ENCODE data around the gene PADI1.

PADI1 gene

GRCh38 chr1:17207046-17207445 is 2.1 kb downstream of the PADI1 start:
- H3K9me3 ChIP-seq (ENCODE audit: control insufficient read depth in 5 of 5, low read length in 5 of 5), result no peaks in the 10 kb centered on the region
- H3K4me3 ChIP-seq (ENCODE audit: low read depth in 1 of 5, low read length in 5 of 5), result no peak overlapping the region
- H3K27ac ChIP-seq (ENCODE audit: low read depth, low read length), result no peak overlapping the region
- H3K4me1 ChIP-seq (ENCODE audit: control insufficient read depth in 5 of 5, insufficient read depth in 5 of 5, low read length in 5 of 5), result peaks cover 0 to 12% (median 5%) of the 10 kb centered on the region in 5 donors
- H3K9ac ChIP-seq (ENCODE audit: low read length in 5 of 5), result peak overlapping the region in 1 of 5 donors; percentile 11
- H3K27me3 ChIP-seq (ENCODE audit: control insufficient read depth in 5 of 5, insufficient read depth in 4 of 5, low read length in 5 of 5), result peaks cover 2 to 18% (median 6%) of the 10 kb centered on the region in 5 donors
- no peaks in the 10 kb centered on the region for H3K36me3 ChIP-seq (ENCODE audit: control insufficient read depth in 5 of 5, insufficient read depth in 5 of 5, low read length in 5 of 5)

- H3K27me3 ChIP-seq (ENCODE audit: control insufficient read depth in 5 of 5, insufficient read depth in 4 of 5, low read length in 5 of 5), result peaks cover 2 to 21% (median 9%) of the 10 kb centered on the region in 5 donors
- H3K9me3 ChIP-seq (ENCODE audit: control insufficient read depth in 5 of 5, low read length in 5 of 5), result no peaks in the 10 kb centered on the region
- H3K27ac ChIP-seq (ENCODE audit: low read depth, low read length), result no peak overlapping the region
- no peaks in the 10 kb centered on the region for H3K36me3 ChIP-seq (ENCODE audit: control insufficient read depth in 5 of 5, insufficient read depth in 5 of 5, low read length in 5 of 5)
- H3K9ac ChIP-seq (ENCODE audit: low read length in 5 of 5), result no peak overlapping the region
- H3K4me3 ChIP-seq (ENCODE audit: low read depth in 1 of 5, low read length in 5 of 5), result no peak overlapping the region
- H3K4me1 ChIP-seq (ENCODE audit: control insufficient read depth in 5 of 5, insufficient read depth in 5 of 5, low read length in 5 of 5), result peaks cover 0 to 15% (median 5%) of the 10 kb centered on the region in 5 donors
Observed at GRCh38 chr1:17207540-17207939, 2.6 kb downstream of the PADI1 start.

GRCh38 chr1:17207966-17208418 is 3.1 kb downstream of the PADI1 start:
- H3K9ac ChIP-seq (ENCODE audit: low read length in 5 of 5), result no peak overlapping the region
- no peaks in the 10 kb centered on the region for H3K36me3 ChIP-seq (ENCODE audit: control insufficient read depth in 5 of 5, insufficient read depth in 5 of 5, low read length in 5 of 5)
- H3K27me3 ChIP-seq (ENCODE audit: control insufficient read depth in 5 of 5, insufficient read depth in 4 of 5, low read length in 5 of 5), result peaks cover 3 to 25% (median 13%) of the 10 kb centered on the region in 5 donors
- H3K9me3 ChIP-seq (ENCODE audit: control insufficient read depth in 5 of 5, low read length in 5 of 5), result no peaks in the 10 kb centered on the region
- H3K4me1 ChIP-seq (ENCODE audit: control insufficient read depth in 5 of 5, insufficient read depth in 5 of 5, low read length in 5 of 5), result peaks cover 0 to 20% (median 10%) of the 10 kb centered on the region in 5 donors
- no peak overlapping the region for H3K27ac ChIP-seq (ENCODE audit: low read depth, low read length)
- H3K4me3 ChIP-seq (ENCODE audit: low read depth in 1 of 5, low read length in 5 of 5), result no peak overlapping the region

DNA sequence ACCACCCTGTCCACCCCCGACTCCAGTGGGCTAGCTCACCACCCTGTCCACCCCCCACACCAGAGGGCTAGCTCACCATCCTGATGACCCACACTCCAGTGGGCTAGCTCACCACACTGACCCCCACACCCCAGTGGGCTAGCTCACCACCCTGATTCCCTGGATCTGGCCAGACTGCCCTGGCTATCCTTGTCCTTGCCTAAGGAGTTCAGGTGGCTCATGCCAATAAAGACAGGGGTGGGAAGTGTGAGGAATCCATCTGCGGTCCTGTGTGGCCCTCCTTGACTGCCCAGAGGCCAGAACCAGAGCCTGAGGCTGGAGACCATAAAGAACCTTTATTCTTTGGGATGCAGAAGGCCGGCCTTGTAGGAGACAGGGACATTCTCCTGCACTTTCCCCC is 3.6 kb downstream of the PADI1 start:
- no peaks in the 10 kb centered on the region for H3K9me3 ChIP-seq (ENCODE audit: control insufficient read depth in 5 of 5, low read length in 5 of 5)
- H3K27me3 ChIP-seq (ENCODE audit: control insufficient read depth in 5 of 5, insufficient read depth in 4 of 5, low read length in 5 of 5), result peaks cover 7 to 29% (median 19%) of the 10 kb centered on the region in 5 donors
- no peak overlapping the region for H3K4me3 ChIP-seq (ENCODE audit: low read depth in 1 of 5, low read length in 5 of 5)
- H3K4me1 ChIP-seq (ENCODE audit: control insufficient read depth in 5 of 5, insufficient read depth in 5 of 5, low read length in 5 of 5), result peaks cover 0 to 21% (median 11%) of the 10 kb centered on the region in 5 donors
- H3K9ac ChIP-seq (ENCODE audit: low read length in 5 of 5), result no peak overlapping the region
- H3K27ac ChIP-seq (ENCODE audit: low read depth, low read length), result no peak overlapping the region
- H3K36me3 ChIP-seq (ENCODE audit: control insufficient read depth in 5 of 5, insufficient read depth in 5 of 5, low read length in 5 of 5), result no peaks in the 10 kb centered on the region

GRCh38 chr1:17209430-17209829 is 4.5 kb downstream of the PADI1 start:
- no peaks in the 10 kb centered on the region for H3K36me3 ChIP-seq (ENCODE audit: control insufficient read depth in 5 of 5, insufficient read depth in 5 of 5, low read length in 5 of 5)
- H3K27ac ChIP-seq (ENCODE audit: low read depth, low read length), result no peak overlapping the region
- peaks cover 13 to 38% (median 27%) of the 10 kb centered on the region in 5 donors for H3K27me3 ChIP-seq (ENCODE audit: control insufficient read depth in 5 of 5, insufficient read depth in 4 of 5, low read length in 5 of 5)
- no peak overlapping the region for H3K4me3 ChIP-seq (ENCODE audit: low read depth in 1 of 5, low read length in 5 of 5)
- H3K4me1 ChIP-seq (ENCODE audit: control insufficient read depth in 5 of 5, insufficient read depth in 5 of 5, low read length in 5 of 5), result peaks cover 0 to 21% (median 11%) of the 10 kb centered on the region in 5 donors
- H3K9ac ChIP-seq (ENCODE audit: low read length in 5 of 5), result no peak overlapping the region
- H3K9me3 ChIP-seq (ENCODE audit: control insufficient read depth in 5 of 5, low read length in 5 of 5), result no peaks in the 10 kb centered on the region

GRCh38 chr1:17210176-17210575 is 5.2 kb downstream of the PADI1 start:
- Histone ChIP-seq H3K4me1 (ENCODE audit: control insufficient read depth in 5 of 5, insufficient read depth in 5 of 5, low read length in 5 of 5) (peaks cover 0 to 21% (median 11%) of the 10 kb centered on the region in 5 donors), H3K36me3 (ENCODE audit: control insufficient read depth in 5 of 5, insufficient read depth in 5 of 5, low read length in 5 of 5) (no peaks in the 10 kb centered on the region), H3K4me3 (ENCODE audit: low read depth in 1 of 5, low read length in 5 of 5) (no peak overlapping the region), H3K27me3 (ENCODE audit: control insufficient read depth in 5 of 5, insufficient read depth in 4 of 5, low read length in 5 of 5) (peaks cover 13 to 39% (median 34%) of the 10 kb centered on the region in 5 donors), H3K27ac (ENCODE audit: low read depth, low read length) (no peak overlapping the region), H3K9ac (ENCODE audit: low read length in 5 of 5) (no peak overlapping the region), H3K9me3 (ENCODE audit: control insufficient read depth in 5 of 5, low read length in 5 of 5) (no peaks in the 10 kb centered on the region)

GRCh38 chr1:17211377-17211776 is 6.4 kb downstream of the PADI1 start:
- Histone ChIP-seq H3K4me1 (ENCODE audit: control insufficient read depth in 5 of 5, insufficient read depth in 5 of 5, low read length in 5 of 5) (peaks cover 0 to 21% (median 11%) of the 10 kb centered on the region in 5 donors), H3K4me3 (ENCODE audit: low read depth in 1 of 5, low read length in 5 of 5) (no peak overlapping the region), H3K27me3 (ENCODE audit: control insufficient read depth in 5 of 5, insufficient read depth in 4 of 5, low read length in 5 of 5) (peaks cover 13 to 48% (median 33%) of the 10 kb centered on the region in 5 donors), H3K36me3 (ENCODE audit: control insufficient read depth in 5 of 5, insufficient read depth in 5 of 5, low read length in 5 of 5) (no peaks in the 10 kb centered on the region), H3K27ac (ENCODE audit: low read depth, low read length) (no peak overlapping the region), H3K9ac (ENCODE audit: low read length in 5 of 5) (no peak overlapping the region), H3K9me3 (ENCODE audit: control insufficient read depth in 5 of 5, low read length in 5 of 5) (no peaks in the 10 kb centered on the region)

DNA sequence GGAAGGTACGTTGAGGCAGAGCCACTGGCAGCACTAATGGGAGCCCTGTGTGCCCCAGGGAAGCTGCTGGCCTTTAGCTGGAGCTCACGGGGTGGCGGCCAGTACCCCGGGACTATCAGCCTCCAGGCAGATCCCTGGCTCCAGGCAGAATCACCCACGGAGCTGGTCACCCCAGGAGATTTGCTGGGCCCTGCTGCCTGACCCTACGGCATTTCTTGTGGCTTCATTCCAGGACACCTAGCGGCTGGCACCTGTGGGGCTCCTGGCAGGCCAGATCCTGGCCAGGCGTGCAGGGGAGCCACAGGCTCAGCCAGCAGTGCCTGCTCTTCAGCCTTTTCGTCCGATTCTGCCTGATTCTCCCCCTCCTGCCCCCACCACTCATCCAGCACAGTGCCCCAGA is 7.1 kb downstream of the PADI1 start:
- Histone ChIP-seq H3K4me3 (ENCODE audit: low read depth in 1 of 5, low read length in 5 of 5) (no peak overlapping the region), H3K9ac (ENCODE audit: low read length in 5 of 5) (no peak overlapping the region), H3K4me1 (ENCODE audit: control insufficient read depth in 5 of 5, insufficient read depth in 5 of 5, low read length in 5 of 5) (peaks cover 0 to 21% (median 11%) of the 10 kb centered on the region in 5 donors), H3K36me3 (ENCODE audit: control insufficient read depth in 5 of 5, insufficient read depth in 5 of 5, low read length in 5 of 5) (no peaks in the 10 kb centered on the region), H3K27me3 (ENCODE audit: control insufficient read depth in 5 of 5, insufficient read depth in 4 of 5, low read length in 5 of 5) (peaks cover 13 to 48% (median 33%) of the 10 kb centered on the region in 5 donors), H3K9me3 (ENCODE audit: control insufficient read depth in 5 of 5, low read length in 5 of 5) (no peaks in the 10 kb centered on the region), H3K27ac (ENCODE audit: low read depth, low read length) (no peak overlapping the region)

DNA sequence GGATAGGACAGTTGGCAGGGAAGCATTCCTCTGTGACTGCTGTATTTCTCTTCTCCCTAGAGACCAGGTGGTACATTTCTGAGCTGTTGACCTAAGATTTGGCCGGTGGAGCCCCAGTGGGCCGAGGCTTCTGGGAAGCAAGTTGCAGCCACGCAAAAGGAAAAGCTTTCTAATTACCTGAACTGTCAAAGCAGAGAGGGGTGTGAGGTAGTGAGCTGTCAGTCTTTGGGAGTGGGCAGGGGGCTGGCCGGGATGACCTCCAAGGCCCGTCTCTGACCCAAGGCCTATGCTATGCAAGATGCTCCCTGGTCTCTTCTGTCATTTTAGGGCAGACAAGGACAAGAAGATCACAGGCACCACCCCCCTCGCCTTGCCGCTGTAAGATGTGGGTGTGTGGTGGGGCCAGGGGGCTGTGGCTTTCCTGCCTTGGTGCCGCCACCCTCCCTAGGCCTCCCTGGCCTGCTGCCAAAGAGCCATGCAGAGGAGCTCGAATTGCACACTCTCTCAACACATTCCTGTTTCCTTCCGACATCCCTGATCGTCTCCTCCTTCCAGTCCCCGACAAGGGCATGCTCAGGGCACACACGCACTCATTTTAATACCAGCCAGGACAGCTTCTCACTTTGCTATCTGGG is 7.7 kb downstream of the PADI1 start:
- Histone ChIP-seq H3K27ac (ENCODE audit: low read depth, low read length) (no peak overlapping the region), H3K36me3 (ENCODE audit: control insufficient read depth in 5 of 5, insufficient read depth in 5 of 5, low read length in 5 of 5) (no peaks in the 10 kb centered on the region), H3K4me1 (ENCODE audit: control insufficient read depth in 5 of 5, insufficient read depth in 5 of 5, low read length in 5 of 5) (peaks cover 0 to 16% (median 8%) of the 10 kb centered on the region in 5 donors), H3K27me3 (ENCODE audit: control insufficient read depth in 5 of 5, insufficient read depth in 4 of 5, low read length in 5 of 5) (peaks cover 13 to 48% (median 33%) of the 10 kb centered on the region in 5 donors), H3K4me3 (ENCODE audit: low read depth in 1 of 5, low read length in 5 of 5) (no peak overlapping the region), H3K9ac (ENCODE audit: low read length in 5 of 5) (no peak overlapping the region), H3K9me3 (ENCODE audit: control insufficient read depth in 5 of 5, low read length in 5 of 5) (no peaks in the 10 kb centered on the region)

- H3K36me3 ChIP-seq (ENCODE audit: control insufficient read depth in 5 of 5, insufficient read depth in 5 of 5, low read length in 5 of 5), result no peaks in the 10 kb centered on the region
- H3K27ac ChIP-seq (ENCODE audit: low read depth, low read length), result no peak overlapping the region
- H3K4me3 ChIP-seq (ENCODE audit: low read depth in 1 of 5, low read length in 5 of 5), result no peak overlapping the region
- H3K9ac ChIP-seq (ENCODE audit: low read length in 5 of 5), result no peak overlapping the region
- H3K27me3 ChIP-seq (ENCODE audit: control insufficient read depth in 5 of 5, insufficient read depth in 4 of 5, low read length in 5 of 5), result peaks cover 13 to 48% (median 34%) of the 10 kb centered on the region in 5 donors
- H3K4me1 ChIP-seq (ENCODE audit: control insufficient read depth in 5 of 5, insufficient read depth in 5 of 5, low read length in 5 of 5), result peaks cover 0 to 10% (median 6%) of the 10 kb centered on the region in 5 donors
- no peaks in the 10 kb centered on the region for H3K9me3 ChIP-seq (ENCODE audit: control insufficient read depth in 5 of 5, low read length in 5 of 5)
Observed at GRCh38 chr1:17213148-17213781, 8.3 kb downstream of the PADI1 start.
